ENCODE measurements around the gene XYLT1. TPM values are rescaled to one million over a fixed set of nuclear protein-coding genes. Genes with fewer than 3 reads are reported as not detected.

XYLT1 gene
- total and polyA plus RNA-seq, 2 of the 8 experiments (the other 6 are each of a cell fraction or from before 2014, with no cell fraction given): 6.6 to 25.4 TPM

DNA sequence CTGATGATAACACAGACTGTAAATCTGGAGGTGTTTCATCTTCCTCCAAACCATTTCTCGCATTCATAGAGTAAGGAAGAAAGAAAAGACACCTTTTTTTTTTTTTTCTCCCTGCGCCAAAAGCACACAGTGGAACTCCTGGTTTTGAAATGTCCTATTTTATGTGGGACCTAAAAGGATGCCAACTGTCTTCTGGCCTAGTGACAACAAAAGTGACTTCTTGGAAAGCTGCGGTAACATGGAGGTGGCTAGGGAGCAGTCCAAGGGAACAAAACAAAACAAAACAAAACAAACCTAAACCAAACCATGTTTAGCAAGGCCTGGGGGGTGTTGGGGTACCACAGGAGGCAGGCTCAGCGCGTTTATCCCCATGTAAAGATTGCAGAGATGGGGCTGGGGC, 174.8 kb downstream of the XYLT1 start:
- Histone ChIP-seq H4K91ac (replicated peaks; ENCODE audit: insufficient read length, low read length) (no peak overlapping the region), H3K4me1 (replicated peaks in 1 of 4; ENCODE audit: control insufficient read depth in 3 of 4, insufficient read depth in 4 of 4, low read length in 3 of 4) (peaks cover 6 to 17% (median 12%) of the 10 kb centered on the region in 4 experiments; a peak in 6 of 7 replicates), H3K36me3 (ENCODE audit: control insufficient read depth in 2 of 4, insufficient read depth in 4 of 4, low read length in 3 of 4) (no peaks in the 10 kb centered on the region), H3K27me3 (replicated peaks in 1 of 4; ENCODE audit: control insufficient read depth in 3 of 4, extremely low read depth in 1 of 4, insufficient read depth in 3 of 4, low read length in 3 of 4) (no peaks in the 10 kb centered on the region), H2AK5ac (ENCODE audit: low read depth, low read length) (no peak overlapping the region), H2BK120ac (replicated peaks; ENCODE audit: low read depth, low read length) (no peak overlapping the region), H4K20me1 (replicated peaks in 1 of 2; ENCODE audit: control insufficient read depth in 1 of 2, insufficient read depth in 2 of 2, low read length in 2 of 2) (no peaks in the 10 kb centered on the region), H3K9ac (replicated peaks in 1 of 4; ENCODE audit: extremely low read depth in 1 of 4, low read depth in 3 of 4, low read length in 3 of 4) (no peak overlapping the region), H3K9me3 (ENCODE audit: insufficient read depth in 2 of 2, low read depth in 1 of 2, low read length in 1 of 2) (no peaks in the 10 kb centered on the region), H3K23ac (ENCODE audit: insufficient read length) (no peak overlapping the region), H3K79me1 (ENCODE audit: low read depth, low read length) (0 out of 2 replicates have a peak, but pooled peaks cover 4% of the 10 kb centered on the region), H3K18ac (ENCODE audit: extremely low read depth, low read length) (no peak overlapping the region), H2BK12ac (ENCODE audit: low read depth, low read length) (no peak overlapping the region), H3K4ac (replicated peaks; ENCODE audit: insufficient read length, low read depth, low read length) (no peak overlapping the region), H4K5ac (ENCODE audit: insufficient read length, low read depth, low read length) (no peak overlapping the region), H3K27ac (ENCODE audit: low read depth, low read length) (no peak overlapping the region), H3K4me2 (ENCODE audit: insufficient read depth in 1 of 2, low read depth in 2 of 2, low read length in 2 of 2) (no peak overlapping the region), H3K23me2 (ENCODE audit: low read depth, low read length) (no peaks in the 10 kb centered on the region), H2BK5ac (ENCODE audit: low read depth, low read length) (no peak overlapping the region), H2AFZ (ENCODE audit: low read length) (no peak overlapping the region), H2BK20ac (ENCODE audit: low read length) (no peak overlapping the region), H3K56ac (replicated peaks; ENCODE audit: insufficient read length, low read depth, low read length) (no peak overlapping the region), H2BK15ac (ENCODE audit: low read length) (no peak overlapping the region), H4K8ac (ENCODE audit: extremely low read depth, insufficient read depth, low read length) (no peak overlapping the region), H3K4me3 (ENCODE audit: extremely low read depth in 1 of 4, insufficient read depth in 2 of 4, low read depth in 3 of 4, low read length in 4 of 4) (no peak overlapping the region), H3K79me2 (ENCODE audit: control insufficient read depth in 1 of 2, insufficient read depth in 2 of 2, low read length in 2 of 2) (peaks cover 4 to 10% of the 10 kb centered on the region in 2 experiments; a peak in 2 of 4 replicates), H3K14ac (ENCODE audit: insufficient read length) (no peak overlapping the region)
- FAIRE-seq (no peak), DNase-seq (ENCODE audit: low read depth in 1 of 2, low spot score in 2 of 2) (no peak)
- TF ChIP-seq KDM4A (IDR thresholded peaks at IDR 0.05; ENCODE audit: low read depth, low read length, severe bottlenecking) (no peak), FOSL1 (IDR thresholded peaks at IDR 0.05; ENCODE audit: insufficient read depth, low read depth, low read length) (no peak)
- TF ChIP-seq, protein P1, sequence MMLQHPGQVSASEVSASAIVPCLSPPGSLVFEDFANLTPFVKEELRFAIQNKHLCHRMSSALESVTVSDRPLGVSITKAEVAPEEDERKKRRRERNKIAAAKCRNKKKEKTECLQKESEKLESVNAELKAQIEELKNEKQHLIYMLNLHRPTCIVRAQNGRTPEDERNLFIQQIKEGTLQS (IDR thresholded peaks at IDR 0.05; ENCODE audit: insufficient read depth, low read depth, low read length): no peak
- ChIA-PET POLR2A (ENCODE audit: partially characterized antibody) (no interaction called here), CTCF (ENCODE audit: partially characterized antibody) (interaction anchor here (0.8 to 2.3 kb wide), 4 partner anchors 9 to 172 kb away, joined by 4 to 6 read pairs (median 6); no protein-coding TSS in a partner anchor)
- WGBS, 2 experiments (ENCODE audit: extremely low coverage in 1 of 2, insufficient coverage in 1 of 2, insufficient read length in 1 of 2, insufficient replicate concordance in 2 of 2, low coverage in 1 of 2, low lambda C conversion rate in 2 of 2, missing lambda C conversion rate in 1 of 2): 85% methylated on average over 4 of the region's 5 CpGs; no CpG with 5 or more reads in 1 of the 2 experiments

All from H1 (cell line).